Endothelial cell of umbilical vein (primary cell): ENCODE results near the gene ITGB8.

Experiments
- CTCF ChIP-seq, 2 donors: IDR thresholded peaks; 1 replicate in 1 of 2; 2 replicates in 1 of 2; pipeline ENCODE4 v1.5.1; 2011; ENCODE audit warnings: low read length in 2 of 2, mild to moderate bottlenecking in 2 of 2, moderate library complexity in 2 of 2, control low read depth in 1 of 2, inconsistent platforms in 1 of 2, low read depth in 1 of 2; ENCODE audit not compliant: insufficient read depth in 1 of 2; ENCODE audit errors: extremely low read depth in 1 of 2
- MYC ChIP-seq: IDR thresholded peaks from one replicate; pipeline ENCODE4 v1.6.1; 2011; ENCODE audit warnings: mild to moderate bottlenecking, low read depth, low read length

GRCh38 chr7:20358106-20358505, 27.4 kb downstream of the ITGB8 start:
- no peak for TF ChIP-seq CTCF (IDR thresholded peaks at IDR 0.05; ENCODE audit: extremely low read depth in 1 of 2, insufficient read depth in 1 of 2, low read depth in 1 of 2, low read length in 2 of 2)
- no peak for TF ChIP-seq MYC
